Measurements from ENCODE around the gene SPEG. TPM values are rescaled to one million over a fixed set of nuclear protein-coding genes. Genes with fewer than 3 reads are reported as not detected.

The SPEG gene
- total and polyA plus RNA-seq, 2 donors (not counting 3 experiments of a cell fraction or from before 2014, with no cell fraction given) = 0.84 to 3.5 TPM

- POLR2A ChIA-PET = no interaction called here
- Histone ChIP-seq H3K79me2 (ENCODE audit: control insufficient read depth, insufficient read depth, low read length) (no peaks in the 10 kb centered on the region), H3K9me1 (replicated peaks; ENCODE audit: control insufficient read depth, extremely low read depth, insufficient read depth, low read length) (no peaks in the 10 kb centered on the region), H3K36me3 (ENCODE audit: control insufficient read depth in 2 of 2, extremely low read depth in 1 of 2, insufficient read depth in 2 of 2, low read length in 2 of 2) (no peaks in the 10 kb centered on the region), H3K27me3 (ENCODE audit: control insufficient read depth in 2 of 2, insufficient read depth in 2 of 2, low read length in 2 of 2) (peaks cover 15 to 16% of the 10 kb centered on the region in 2 experiments), H3K4me2 (ENCODE audit: insufficient read depth, low read length) (no peak overlapping the region), H3K4me3 (replicated peaks in 1 of 3; ENCODE audit: insufficient read depth in 1 of 3, low read depth in 1 of 3, low read length in 3 of 3) (no peak overlapping the region), H3K9me3 (replicated peaks; ENCODE audit: control insufficient read depth, insufficient read depth, low read length) (no peaks in the 10 kb centered on the region), H2AFZ (ENCODE audit: low read depth, low read length) (no peak overlapping the region), H3K4me1 (ENCODE audit: control insufficient read depth, extremely low read depth, insufficient read depth, low read length) (peaks cover 7% of the 10 kb centered on the region), H3K9ac (replicated peaks; ENCODE audit: extremely low read depth, insufficient read depth, low read length) (no peak overlapping the region), H4K20me1 (replicated peaks; ENCODE audit: control insufficient read depth, extremely low read depth, insufficient read depth, low read length) (no peaks in the 10 kb centered on the region), H3K27ac (ENCODE audit: insufficient read depth, low read depth, low read length) (no peak overlapping the region)
- BruUV-seq (replicated peaks) = no TSS peak
- TF ChIP-seq EZH2 (IDR thresholded peaks at IDR 0.05; ENCODE audit: borderline replicate concordance, low read depth, low read length, severe bottlenecking) = no peak
- no peak for TF ChIP-seq POLR2A (IDR thresholded peaks at IDR 0.05; ENCODE audit: low read depth, low read length)
- no peak for TF ChIP-seq MYC (IDR thresholded peaks at IDR 0.05; ENCODE audit: low read depth, low read length)
- TF ChIP-seq, protein P1, sequence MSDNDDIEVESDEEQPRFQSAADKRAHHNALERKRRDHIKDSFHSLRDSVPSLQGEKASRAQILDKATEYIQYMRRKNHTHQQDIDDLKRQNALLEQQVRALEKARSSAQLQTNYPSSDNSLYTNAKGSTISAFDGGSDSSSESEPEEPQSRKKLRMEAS (IDR thresholded peaks at IDR 0.05; ENCODE audit: insufficient read depth, insufficient read length) = no peak
- TF ChIP-seq FOS (IDR thresholded peaks at IDR 0.05; ENCODE audit: borderline replicate concordance, insufficient read depth, low read length) = no peak
- no peak for TF ChIP-seq POLR2AphosphoS5 (IDR thresholded peaks at IDR 0.05; ENCODE audit: insufficient read depth, low read depth, low read length)
- TF ChIP-seq JUN (IDR thresholded peaks at IDR 0.05; ENCODE audit: borderline replicate concordance, insufficient read depth, insufficient read length, low read depth) = no peak
- TF ChIP-seq CTCF (IDR thresholded peaks at IDR 0.05; ENCODE audit: extremely low read depth in 1 of 2, insufficient read depth in 1 of 2, low read depth in 1 of 2, low read length in 2 of 2) = no peak
- DNase-seq (ENCODE audit: low read depth, low spot score) (no peak), FAIRE-seq (no peak)
- dilution Hi-C loops (cut with MboI; ENCODE audit: extremely low pct_ligation_motif_present, low sequenced_read_pairs) = no loop called here
- intact Hi-C loops (cut with micrococcal nuclease) = no loop called here
- CTCF ChIA-PET = interaction anchor here (1.0 to 4.9 kb wide), 8 partner anchors 9 to 151 kb away, joined by 3 to 47 read pairs (median 8); a partner anchor contains a TSS
Measured at GRCh38 chr2:219538956-219539788, 104.5 kb downstream of the SPEG start.
